Neural cell (in vitro differentiated cells): ENCODE results near the gene NOB1.
"Not testable (repeated sequence)": the region's sequence is repeated elsewhere in the genome, so short reads cannot be mapped to it uniquely, and the experiment has no call there.

Experiments used
- CTCF ChIP-seq: fragments of 450-650 bp; IDR thresholded peaks from 2 replicates; pipeline ENCODE4 v1.5.1; 2014; ENCODE audit warnings: antibody characterized with exemption, mild to moderate bottlenecking, moderate library complexity; ENCODE audit not compliant: poor library complexity, severe bottlenecking
- EZH2 ChIP-seq: fragments of 200-600, 300-800 bp; shearing (Covaris generic), sonication (generic); IDR thresholded peaks from 2 replicates; pipeline ENCODE4 v1.6.1; 2014; ENCODE audit warnings: antibody characterized with exemption, low read length, borderline replicate concordance, mild to moderate bottlenecking; ENCODE audit not compliant: insufficient read depth, poor library complexity, severe bottlenecking
- REST ChIP-seq: IDR thresholded peaks from 2 replicates; pipeline ENCODE4 v1.6.1; 2012; ENCODE audit warnings: borderline replicate concordance
- SMC3 ChIP-seq: fragments of 450-650 bp; conservative IDR thresholded peaks from 2 replicates; pipeline ENCODE4 v1.6.1; 2014; ENCODE audit warnings: antibody characterized with exemption, mild to moderate bottlenecking, moderate library complexity; ENCODE audit not compliant: poor library complexity

GRCh38 chr16:69731280-69731679 lies 23.4 kb downstream of the NOB1 start:
- TF ChIP-seq EZH2, CTCF, REST, SMC3: not testable (repeated sequence)
